ENCODE measurements around the gene LENEP.

Gene LENEP

GRCh38 chr1:154992721-154993571 lies 440 bp upstream of the LENEP start:
- no peak; the same call in 1 of the 2 replicates for TF ChIP-seq CTCF (conservative IDR thresholded peaks at IDR 0.05)
- no peak for TF ChIP-seq ZFX (IDR thresholded peaks at IDR 0.05)
- no peak overlapping the region for H3K27ac ChIP-seq

GRCh38 chr1:154994269-154994587 lies 842 bp downstream of the LENEP start:
- no peak overlapping the region for H3K27ac ChIP-seq
- TF ChIP-seq CTCF (conservative IDR thresholded peaks at IDR 0.05) (no peak), ZFX (IDR thresholded peaks at IDR 0.05) (no peak)

GRCh38 chr1:154994591-154994990 lies 1.2 kb downstream of the LENEP start:
- TF ChIP-seq ZFX (IDR thresholded peaks at IDR 0.05) (no peak), CTCF (conservative IDR thresholded peaks at IDR 0.05) (no peak)
- no peak overlapping the region for H3K27ac ChIP-seq

- peak overlapping the region; percentile 1; the same call in 1 of the 2 replicates for H3K27ac ChIP-seq
- peak; percentile 72 for TF ChIP-seq CTCF (conservative IDR thresholded peaks at IDR 0.05)
These were observed 2.1 kb downstream of the LENEP start for GRCh38 chr1:154995301-154995983.

GRCh38 chr1:154996966-154997701 lies 3.7 kb downstream of the LENEP start:
- peak overlapping the region; percentile 10 for H3K27ac ChIP-seq

GRCh38 chr1:154998201-154998780 lies 4.9 kb downstream of the LENEP start:
- H3K27ac ChIP-seq, result no peak overlapping the region; the same call in 1 of the 2 replicates
- no peak for TF ChIP-seq ZFX (IDR thresholded peaks at IDR 0.05)
- no peak for TF ChIP-seq CTCF (conservative IDR thresholded peaks at IDR 0.05)

More at GRCh38 chr1:154996966-154997701, 3.7 kb downstream of the LENEP start:
- TF ChIP-seq CTCF (conservative IDR thresholded peaks at IDR 0.05), result no peak
- no peak for TF ChIP-seq ZFX (IDR thresholded peaks at IDR 0.05)

Measured in C4-2B (cell line).